Measurements from ENCODE around the gene FBXO42. TPM values are rescaled to one million over a fixed set of nuclear protein-coding genes. Genes with fewer than 3 reads are reported as not detected.

FBXO42 gene
- total and polyA plus RNA-seq, 8 donors, result 4.3 to 35.4 (median 13.9) TPM

DNA sequence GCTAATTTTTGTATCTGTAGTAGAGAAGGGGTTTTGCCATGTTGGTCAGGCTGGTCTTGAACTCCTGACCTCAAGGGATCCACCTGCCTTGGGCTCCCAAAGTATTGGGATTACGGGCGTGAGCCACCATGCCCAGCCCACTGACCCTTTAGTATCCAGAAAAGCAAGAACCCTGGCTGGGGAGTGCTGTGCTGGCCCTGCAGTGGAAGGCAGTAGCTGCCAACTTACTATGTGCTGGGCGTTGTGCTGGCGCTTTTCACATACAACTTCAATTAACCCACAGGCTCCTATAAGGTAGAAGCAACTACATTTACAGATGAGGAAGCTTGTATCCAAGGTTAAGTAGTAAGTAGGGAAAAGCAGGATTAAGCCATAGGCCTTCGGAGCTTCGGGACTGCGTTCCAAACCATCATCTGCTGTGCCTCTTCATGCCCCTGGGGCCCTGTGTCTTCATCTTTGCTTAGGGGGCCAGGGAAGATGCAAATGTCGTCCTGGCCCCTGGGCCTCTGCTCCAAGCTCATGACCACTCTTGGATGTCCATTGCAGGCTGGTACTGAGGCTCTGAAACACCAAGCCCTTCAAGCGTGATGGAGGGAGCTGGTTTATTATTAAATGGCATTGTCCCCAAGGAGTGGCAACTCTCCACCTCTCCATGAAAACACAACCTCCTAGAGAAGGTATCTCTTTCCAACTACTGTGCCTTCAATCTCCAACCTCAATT, 106.6 kb downstream of the FBXO42 start:
- no peak for DNase-seq
- WGBS, 5 donors, result 87 to 94% (median 91%) methylated on average over 9 of the region's 9 CpGs
- Histone ChIP-seq H3K9me3 (no peaks in the 10 kb centered on the region), H3K27ac (peak overlapping the region in 2 of 5 donors; percentile 15 to 34), H3K27me3 (no peaks in the 10 kb centered on the region), H3K4me1 (peaks cover 40 to 64% (median 44%) of the 10 kb centered on the region in 4 donors), H3K4me3 (no peak overlapping the region), H3K36me3 (peaks cover 5 to 15% (median 10%) of the 10 kb centered on the region in 4 donors)
- TF ChIP-seq POLR2AphosphoS5 (IDR thresholded peaks at IDR 0.05), result no peak
- TF ChIP-seq EP300 (IDR thresholded peaks at IDR 0.05), result no peak
- TF ChIP-seq, protein P1, sequence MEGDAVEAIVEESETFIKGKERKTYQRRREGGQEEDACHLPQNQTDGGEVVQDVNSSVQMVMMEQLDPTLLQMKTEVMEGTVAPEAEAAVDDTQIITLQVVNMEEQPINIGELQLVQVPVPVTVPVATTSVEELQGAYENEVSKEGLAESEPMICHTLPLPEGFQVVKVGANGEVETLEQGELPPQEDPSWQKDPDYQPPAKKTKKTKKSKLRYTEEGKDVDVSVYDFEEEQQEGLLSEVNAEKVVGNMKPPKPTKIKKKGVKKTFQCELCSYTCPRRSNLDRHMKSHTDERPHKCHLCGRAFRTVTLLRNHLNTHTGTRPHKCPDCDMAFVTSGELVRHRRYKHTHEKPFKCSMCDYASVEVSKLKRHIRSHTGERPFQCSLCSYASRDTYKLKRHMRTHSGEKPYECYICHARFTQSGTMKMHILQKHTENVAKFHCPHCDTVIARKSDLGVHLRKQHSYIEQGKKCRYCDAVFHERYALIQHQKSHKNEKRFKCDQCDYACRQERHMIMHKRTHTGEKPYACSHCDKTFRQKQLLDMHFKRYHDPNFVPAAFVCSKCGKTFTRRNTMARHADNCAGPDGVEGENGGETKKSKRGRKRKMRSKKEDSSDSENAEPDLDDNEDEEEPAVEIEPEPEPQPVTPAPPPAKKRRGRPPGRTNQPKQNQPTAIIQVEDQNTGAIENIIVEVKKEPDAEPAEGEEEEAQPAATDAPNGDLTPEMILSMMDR (IDR thresholded peaks at IDR 0.05), result no peak
- no peak for TF ChIP-seq POLR2A (IDR thresholded peaks at IDR 0.05)
- intact Hi-C loops (cut with DNase I; ENCODE audit: low total_unique reads), result no loop called here

DNA sequence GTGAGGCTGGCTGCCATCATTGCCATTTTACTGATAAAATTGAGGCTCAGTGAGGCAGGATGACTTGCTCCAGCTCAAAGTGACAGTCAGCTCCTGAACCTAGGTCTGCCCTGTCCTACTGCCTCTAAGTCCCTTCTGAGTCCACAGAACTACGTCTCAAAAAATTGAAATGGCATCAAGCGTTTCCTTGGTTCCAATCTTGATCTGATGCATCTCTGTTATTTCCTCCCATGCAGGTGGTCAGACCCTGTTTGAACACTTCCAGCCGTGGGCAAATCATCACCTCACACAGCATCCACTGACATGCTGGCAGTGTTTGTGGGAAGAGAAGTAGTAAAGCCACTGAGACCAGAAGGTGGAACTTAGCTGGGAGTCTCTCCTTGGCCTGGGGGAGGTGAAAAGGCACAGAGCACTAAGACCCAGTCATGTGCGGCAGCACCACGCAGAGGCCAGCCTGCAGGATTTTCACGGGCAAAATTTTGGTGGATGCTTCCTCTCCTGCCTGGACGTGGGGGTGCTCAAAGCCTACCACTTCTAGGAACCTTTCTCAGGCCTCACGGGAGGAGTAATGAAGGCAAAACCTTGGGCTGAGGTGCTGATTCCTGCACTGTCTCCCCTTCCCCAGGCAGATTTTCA, 107.5 kb downstream of the FBXO42 start:
- Histone ChIP-seq H3K36me3 (peaks cover 5 to 14% (median 9%) of the 10 kb centered on the region in 4 donors), H3K9me3 (no peaks in the 10 kb centered on the region), H3K27me3 (no peaks in the 10 kb centered on the region), H3K4me1 (peaks cover 31 to 55% (median 38%) of the 10 kb centered on the region in 4 donors), H3K4me3 (no peak overlapping the region), H3K27ac (peak overlapping the region in 1 of 5 donors; percentile 57)
- WGBS, 5 donors, result 68 to 78% (median 74%) methylated on average over 6 to 8 of the region's 8 CpGs
- intact Hi-C loops (cut with DNase I; ENCODE audit: low total_unique reads), result loop anchor here (5.0 kb wide), 1 partner anchor 162 kb away; no protein-coding TSS in a partner anchor
- TF ChIP-seq POLR2AphosphoS5 (IDR thresholded peaks at IDR 0.05) (no peak), EP300 (IDR thresholded peaks at IDR 0.05) (no peak), POLR2A (IDR thresholded peaks at IDR 0.05) (no peak)
- TF ChIP-seq, protein P1 (IDR thresholded peaks at IDR 0.05), result no peak
- no peak for DNase-seq

DNA sequence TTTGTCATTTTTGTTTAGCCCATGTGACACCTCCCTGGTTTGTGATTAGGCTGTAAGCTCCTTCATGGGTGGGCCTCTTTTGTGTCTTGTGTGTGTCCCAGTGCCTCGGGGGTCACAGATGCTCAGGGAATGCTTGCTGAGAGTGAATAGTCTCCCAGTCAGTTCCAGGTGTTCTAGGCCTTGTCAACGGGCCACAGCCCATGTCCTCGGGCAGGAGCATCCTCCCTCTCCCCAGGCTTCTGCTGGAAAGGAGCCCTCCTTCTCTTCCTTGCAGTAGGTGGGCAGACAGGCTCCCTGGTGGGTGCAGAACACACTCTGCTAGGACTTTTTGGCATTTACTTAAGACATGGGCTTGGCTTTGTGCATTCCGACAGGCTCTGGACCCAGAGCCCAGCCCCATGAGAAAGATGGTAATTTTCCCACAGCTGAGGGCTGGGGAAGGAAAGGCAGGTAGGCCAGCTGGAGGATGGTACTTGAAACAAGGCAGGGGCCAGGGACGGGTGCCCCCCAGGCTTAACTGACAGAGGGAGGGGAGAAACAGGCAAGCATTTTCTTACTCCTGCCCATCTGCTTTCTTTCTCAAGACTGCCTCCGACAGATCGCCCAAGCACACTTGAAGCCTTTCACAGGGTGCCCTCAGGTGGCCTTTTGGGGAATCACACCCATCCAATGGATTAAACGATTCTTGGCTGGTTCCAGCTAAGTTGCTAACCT, 108.2 kb downstream of the FBXO42 start:
- peak; percentile 89 to 94 for DNase-seq
- H3K36me3 ChIP-seq, result peaks cover 5 to 14% (median 9%) of the 10 kb centered on the region in 4 donors
- H3K27ac ChIP-seq, result peak overlapping the region in 1 of 5 donors; percentile 57
- no peaks in the 10 kb centered on the region for H3K27me3 ChIP-seq
- TF ChIP-seq, protein P1 (IDR thresholded peaks at IDR 0.05), result peak in 5 of 7 experiments; percentile 71 to 91 (median 88)
- peak in 2 of 3 donors; percentile 40 to 88 for TF ChIP-seq POLR2AphosphoS5 (IDR thresholded peaks at IDR 0.05)
- TF ChIP-seq POLR2A (IDR thresholded peaks at IDR 0.05), result no peak
- peaks cover 24 to 48% (median 31%) of the 10 kb centered on the region in 4 donors for H3K4me1 ChIP-seq
- intact Hi-C loops (cut with DNase I; ENCODE audit: low total_unique reads), result loop anchor here (5.0 kb wide), 1 partner anchor 162 kb away; no protein-coding TSS in a partner anchor
- no peak overlapping the region for H3K4me3 ChIP-seq
- 28 to 34% (median 32%) methylated on average over 8 of the region's 8 CpGs for WGBS, 5 donors
- no peaks in the 10 kb centered on the region for H3K9me3 ChIP-seq

DNA sequence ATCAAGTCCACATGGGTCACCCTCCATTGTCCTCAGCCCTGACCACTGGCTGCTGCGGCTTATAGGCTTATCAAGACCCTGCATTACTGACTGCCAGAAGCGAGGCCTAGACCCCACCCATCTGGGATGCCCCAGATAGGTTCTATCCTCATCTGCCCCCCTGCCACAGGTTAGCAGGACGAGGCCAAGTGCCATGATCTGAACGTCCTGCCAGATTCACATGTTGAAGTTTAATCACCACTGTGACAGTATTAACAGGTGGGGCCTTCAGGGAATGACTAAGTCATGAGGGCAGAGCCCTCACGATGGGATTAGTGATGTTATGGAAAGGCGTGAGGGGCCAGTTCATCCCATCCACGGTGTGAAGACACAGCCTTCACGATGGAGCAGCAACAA, 109.1 kb downstream of the FBXO42 start:
- no peak for DNase-seq
- Histone ChIP-seq H3K27me3 (no peaks in the 10 kb centered on the region), H3K4me3 (no peak overlapping the region), H3K27ac (no peak overlapping the region), H3K9me3 (no peaks in the 10 kb centered on the region), H3K36me3 (peaks cover 5 to 14% (median 9%) of the 10 kb centered on the region in 4 donors), H3K4me1 (peaks cover 16 to 39% (median 23%) of the 10 kb centered on the region in 4 donors)
- TF ChIP-seq POLR2AphosphoS5 (IDR thresholded peaks at IDR 0.05), result no peak
- TF ChIP-seq POLR2A (IDR thresholded peaks at IDR 0.05), result no peak
- TF ChIP-seq EP300 (IDR thresholded peaks at IDR 0.05), result no peak
- TF ChIP-seq, protein P1 (IDR thresholded peaks at IDR 0.05), result no peak
- intact Hi-C loops (cut with DNase I; ENCODE audit: low total_unique reads), result loop anchor here (5.0 kb wide), 1 partner anchor 161 kb away; no protein-coding TSS in a partner anchor
- WGBS, 5 donors, result 67 to 75% (median 68%) methylated on average over 4 to 8 of the region's 8 CpGs

Measured in stomach (tissue), 9 donors.